GM18519 (cell line): ENCODE data around the gene ETV6.

ENCODE experiments used
- ATAC-seq: cut with Tn5 transposase; IDR thresholded peaks from one replicate; pipeline ENCODE4 v1.9.1; 2021; ENCODE audit warnings: mild to moderate bottlenecking, moderate library complexity; ENCODE audit not compliant: unreplicated experiment, low FRiP score

The ETV6 gene

DNA sequence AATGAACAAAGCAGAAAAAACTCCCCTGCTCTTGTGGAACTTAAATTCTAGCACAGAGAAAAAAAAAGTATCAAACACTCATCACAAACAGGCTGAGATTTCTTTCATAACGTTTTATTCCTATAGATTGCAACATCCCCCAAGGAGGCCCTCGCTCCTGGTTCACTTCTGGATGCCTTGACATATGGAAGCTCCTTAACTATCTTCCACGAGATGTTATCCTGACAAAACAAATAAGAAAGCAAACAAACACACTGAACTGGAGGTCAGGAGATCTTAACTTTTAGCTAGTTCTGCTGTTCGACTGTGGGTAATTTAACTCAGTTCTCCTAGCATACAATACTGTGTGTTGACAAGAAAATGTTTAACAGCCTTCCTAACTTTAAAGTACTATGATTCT, 104.8 kb downstream of the ETV6 start:
- no peak for ATAC-seq

DNA sequence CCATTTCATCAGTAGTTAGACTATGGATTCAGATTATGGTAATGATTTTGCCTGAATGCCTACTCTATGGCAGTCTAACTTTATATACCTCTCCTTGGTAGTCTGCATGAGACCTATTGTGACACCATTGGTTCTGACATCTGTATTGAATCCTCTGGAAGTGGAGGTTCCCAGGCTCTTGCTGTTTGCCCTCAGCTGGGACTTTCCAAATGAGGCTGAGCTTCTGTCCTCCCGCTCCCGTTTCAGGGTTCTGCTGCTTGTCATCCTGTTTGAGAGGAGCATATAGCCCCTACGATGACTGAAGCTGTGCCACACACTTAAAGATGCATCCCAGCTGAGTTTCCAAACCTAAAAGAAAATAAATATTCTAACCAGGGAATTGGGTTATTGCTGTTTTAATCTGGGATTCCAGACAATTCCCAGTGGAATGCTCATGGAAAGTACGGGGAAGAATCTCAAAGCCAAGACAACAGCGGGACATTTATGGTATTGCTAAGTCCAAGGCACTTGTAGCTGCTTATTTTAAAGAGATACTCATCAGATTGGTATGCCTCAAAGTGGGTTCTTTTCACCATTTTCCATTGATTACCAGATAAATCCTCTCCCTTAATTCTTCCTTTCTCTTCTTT, 105.9 kb downstream of the ETV6 start:
- ATAC-seq, result no peak

DNA sequence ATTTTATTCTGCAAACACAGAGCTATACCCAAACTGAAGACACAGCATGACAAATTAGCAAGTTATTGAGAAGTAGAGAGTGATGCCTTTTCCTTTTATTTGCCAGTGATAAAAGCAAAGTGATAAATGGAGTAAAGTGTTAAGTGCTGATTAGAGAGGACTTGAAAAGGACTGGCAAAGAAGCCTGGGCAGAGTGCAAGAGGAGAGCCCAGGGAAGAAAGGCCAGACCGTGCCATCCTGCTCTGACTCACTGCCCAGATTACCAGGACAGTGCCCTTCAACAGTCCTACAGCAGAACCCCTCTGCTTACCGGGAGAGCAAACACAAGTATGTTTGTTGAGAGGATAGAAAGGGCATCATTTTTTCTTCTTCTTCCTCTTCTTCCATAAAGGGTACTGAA, 106.5 kb downstream of the ETV6 start:
- ATAC-seq, result no peak

DNA sequence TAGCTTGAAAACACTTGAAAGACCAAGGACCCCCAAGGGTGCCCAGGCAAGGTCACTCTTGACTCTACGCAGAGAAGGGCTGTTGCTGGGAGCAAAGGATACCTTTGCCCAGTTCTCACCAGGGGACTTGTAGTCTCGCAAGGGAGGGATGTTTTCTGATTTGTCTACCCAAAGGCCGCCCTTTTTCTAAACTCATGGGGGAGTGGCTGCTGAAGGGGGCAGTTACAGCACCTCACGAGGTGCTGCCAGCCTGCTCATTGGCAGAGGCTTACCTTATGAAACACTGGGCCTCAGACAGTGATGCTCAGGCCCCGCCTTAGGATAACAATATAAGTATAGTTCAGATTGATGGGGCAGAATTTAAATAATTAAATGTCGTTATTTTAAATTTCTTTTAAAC, 107.0 kb downstream of the ETV6 start:
- ATAC-seq, result no peak

DNA sequence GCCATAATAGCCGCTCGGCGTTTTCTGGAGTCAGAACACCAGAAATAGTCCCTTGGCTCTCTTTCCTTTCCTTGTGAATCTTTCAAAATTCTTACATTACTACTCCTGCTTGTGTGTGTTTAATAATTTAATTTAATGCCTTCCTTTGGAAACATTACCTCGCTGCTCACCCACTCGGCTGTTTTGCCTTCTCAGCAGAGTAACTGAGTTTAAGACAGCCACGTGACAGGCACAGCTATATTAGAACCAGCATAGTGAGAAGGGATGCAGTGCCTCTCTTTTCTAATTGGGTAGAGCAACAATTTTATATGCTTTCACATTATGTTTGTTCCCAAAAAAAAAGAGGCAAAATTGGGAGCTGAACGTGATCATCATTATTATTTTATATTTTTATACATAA, 107.6 kb downstream of the ETV6 start:
- ATAC-seq, result no peak

DNA sequence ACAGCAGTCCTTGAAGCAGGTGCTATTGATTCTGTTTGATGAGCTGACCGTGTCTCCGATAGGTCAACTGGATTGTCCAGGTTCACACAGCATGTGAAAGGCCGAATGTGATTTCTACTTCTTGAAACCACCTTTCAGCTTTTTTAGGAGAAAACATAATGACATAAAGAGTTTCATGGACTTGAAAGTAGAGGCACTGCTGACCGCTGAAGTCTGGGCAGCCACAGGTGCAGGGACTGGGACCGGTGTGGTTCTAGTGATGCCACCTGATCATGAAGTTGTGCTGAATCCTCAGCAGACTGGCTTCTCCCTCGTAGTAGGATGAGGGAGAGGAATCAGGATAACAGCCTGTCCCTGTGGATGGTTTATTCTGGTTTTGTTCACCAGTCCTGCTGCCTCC, 108.1 kb downstream of the ETV6 start:
- no peak for ATAC-seq

DNA sequence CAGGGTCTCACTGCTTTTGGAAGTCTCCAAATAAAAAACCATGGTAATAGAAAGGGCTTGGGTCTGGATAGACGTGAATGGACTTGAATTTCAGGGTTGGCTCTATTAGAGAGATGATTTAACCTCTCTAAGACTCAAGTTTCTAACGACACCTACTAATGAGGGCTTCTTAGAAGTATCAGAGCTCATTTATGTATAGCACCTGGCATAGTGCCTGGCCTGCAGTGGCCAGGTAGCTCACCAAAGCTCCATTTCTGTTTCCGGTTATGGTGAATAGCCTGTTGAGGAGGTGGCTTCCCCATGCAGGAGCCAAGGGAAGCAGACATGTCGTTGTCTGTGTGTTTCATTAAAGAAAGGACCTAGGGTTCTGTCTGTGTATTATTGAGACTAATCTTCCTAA, 108.6 kb downstream of the ETV6 start:
- no peak for ATAC-seq

DNA sequence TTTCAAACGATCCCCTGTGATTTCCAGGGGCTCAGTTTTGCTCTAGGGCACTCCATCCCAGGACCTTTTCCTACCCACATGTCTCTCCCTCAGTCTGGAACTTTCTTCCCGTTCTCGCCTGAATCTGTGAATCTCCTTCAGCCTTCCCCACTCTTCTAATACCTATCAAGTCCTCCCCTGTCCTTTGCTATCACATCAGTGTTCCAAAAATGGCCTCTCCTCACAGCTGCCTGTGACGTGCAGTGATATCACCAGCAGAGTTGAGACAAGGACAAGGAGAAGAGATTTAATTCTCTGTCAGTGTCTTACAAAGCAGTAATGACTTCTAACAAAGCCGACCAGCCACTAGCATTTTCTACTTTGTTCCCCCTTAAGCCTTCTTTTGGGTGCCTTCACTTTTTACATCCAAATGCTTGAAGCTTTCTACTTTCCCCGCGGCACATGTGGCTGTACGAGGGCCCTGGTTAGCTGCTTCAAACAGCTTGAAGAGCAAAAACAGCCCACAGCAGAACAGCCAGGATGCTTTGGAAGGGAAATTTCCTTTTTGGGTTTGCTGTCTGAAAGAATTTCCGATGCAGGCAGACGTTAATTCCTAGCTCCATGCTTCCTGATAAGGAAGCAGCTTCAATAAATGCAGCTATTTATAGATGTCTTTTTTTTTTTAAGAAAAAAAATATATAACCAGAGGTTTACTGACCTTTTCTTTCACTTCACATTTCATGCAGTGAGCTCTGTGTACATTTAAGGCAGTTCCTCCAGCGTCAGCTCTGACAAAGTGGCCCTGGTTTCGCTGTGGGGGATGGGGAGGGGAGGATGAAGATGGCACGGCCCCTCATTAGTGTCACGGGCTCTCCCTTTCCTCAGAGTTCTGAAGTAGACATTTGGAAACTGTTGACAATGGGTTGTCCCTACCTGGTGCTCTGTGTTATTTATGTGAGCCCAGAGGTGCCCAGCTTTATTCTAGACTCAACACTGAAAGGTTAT, 109.3 kb downstream of the ETV6 start:
- ATAC-seq, result peak; percentile 30

DNA sequence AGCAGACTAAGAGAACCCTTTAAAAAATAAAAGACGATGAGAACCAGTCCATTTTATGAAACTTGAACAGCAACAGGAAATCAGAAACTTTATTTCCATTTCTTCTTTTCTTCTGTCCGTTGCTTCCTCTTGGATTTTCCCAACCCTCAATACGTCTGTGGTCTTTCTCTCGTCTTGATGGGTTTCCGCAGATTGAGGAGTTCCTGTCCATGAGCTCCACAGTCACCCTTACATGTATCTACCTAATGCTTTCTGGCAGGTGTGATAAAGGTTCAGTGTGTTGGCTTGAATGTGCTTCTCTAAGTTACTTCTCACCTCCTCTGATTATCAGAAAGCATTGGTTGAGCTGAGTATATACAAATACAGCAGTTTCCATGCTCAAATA, 110.0 kb downstream of the ETV6 start:
- no peak for ATAC-seq

DNA sequence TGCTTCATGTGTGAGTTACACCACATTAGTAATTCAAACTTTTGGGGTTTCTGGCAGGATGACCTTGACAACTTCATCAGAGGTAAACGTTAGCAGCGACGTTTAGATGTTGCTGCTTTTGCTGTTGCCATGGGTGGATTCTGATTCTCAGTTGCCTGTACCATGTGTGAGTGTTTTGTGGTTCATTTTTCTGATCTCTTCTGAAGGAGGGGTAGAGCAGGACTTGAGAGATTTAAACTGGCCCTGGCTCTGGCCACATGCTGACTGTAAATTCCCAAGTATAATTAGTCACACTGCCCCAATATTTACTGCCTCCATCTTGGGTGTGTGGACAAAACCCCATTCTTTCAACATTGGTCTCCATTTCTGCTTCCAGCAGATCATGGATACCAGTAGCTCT, 110.4 kb downstream of the ETV6 start:
- ATAC-seq, result no peak

DNA sequence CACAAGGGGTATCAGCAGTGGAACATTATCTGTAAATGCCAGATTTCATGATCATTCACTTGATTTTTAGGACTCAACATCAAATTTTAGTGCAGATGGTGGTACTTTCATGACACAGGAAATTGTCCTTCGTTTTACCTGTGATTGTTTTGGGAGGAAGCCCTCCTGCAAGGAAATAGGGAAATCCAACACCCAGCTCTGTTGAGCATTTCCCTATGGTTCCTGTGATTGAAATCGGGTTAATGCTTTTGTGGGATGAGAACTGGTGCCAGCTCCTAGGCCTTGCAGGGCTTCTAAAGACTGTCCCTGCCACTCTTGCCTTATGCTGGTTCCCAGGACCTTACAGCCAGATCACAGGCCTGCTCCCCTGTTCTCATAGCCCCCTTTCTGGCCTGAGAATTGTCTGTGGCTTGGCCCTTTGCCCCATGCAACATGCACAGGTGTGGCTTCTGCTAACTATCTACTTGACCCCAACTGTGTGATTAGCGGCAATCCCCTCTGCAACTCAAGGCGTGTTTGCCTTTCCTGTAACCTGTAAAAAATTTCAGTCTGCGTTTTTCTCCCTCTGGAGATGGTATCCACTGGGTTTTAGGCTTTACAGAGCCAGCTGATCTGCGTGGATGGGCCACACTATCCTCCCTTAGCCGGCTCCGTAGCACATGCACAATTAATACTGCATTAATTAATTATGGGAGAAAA, 112.5 kb downstream of the ETV6 start:
- peak; percentile 31 for ATAC-seq

DNA sequence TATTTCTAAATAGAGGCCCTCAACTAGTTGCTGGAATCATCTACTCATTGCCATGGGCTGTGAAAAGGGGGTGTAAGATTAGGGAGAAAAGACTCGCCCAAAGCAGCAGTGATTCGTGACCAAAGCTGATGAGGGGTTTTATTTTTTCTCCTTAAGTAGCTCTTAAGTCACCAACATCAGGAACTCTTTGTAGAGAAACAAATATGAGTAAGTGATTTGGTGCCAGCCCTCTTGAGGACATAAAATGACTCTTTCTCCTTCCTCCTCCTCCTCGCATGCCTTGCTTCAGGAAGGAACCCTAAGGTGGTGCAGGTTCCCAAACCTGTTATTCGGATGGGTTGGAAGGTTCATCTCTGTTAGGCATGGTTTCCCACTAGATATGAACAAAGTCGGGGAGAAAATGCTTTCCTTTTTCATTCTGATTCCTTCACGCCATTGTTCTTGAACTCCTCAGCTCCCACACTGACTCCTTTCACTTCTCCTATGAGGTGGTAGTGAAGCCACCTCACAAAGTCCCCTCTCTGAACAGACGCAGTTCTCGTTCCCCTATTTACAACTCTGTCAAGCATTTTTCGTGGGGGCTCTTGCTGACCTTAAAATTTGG, 113.4 kb downstream of the ETV6 start:
- peak; percentile 28 for ATAC-seq

DNA sequence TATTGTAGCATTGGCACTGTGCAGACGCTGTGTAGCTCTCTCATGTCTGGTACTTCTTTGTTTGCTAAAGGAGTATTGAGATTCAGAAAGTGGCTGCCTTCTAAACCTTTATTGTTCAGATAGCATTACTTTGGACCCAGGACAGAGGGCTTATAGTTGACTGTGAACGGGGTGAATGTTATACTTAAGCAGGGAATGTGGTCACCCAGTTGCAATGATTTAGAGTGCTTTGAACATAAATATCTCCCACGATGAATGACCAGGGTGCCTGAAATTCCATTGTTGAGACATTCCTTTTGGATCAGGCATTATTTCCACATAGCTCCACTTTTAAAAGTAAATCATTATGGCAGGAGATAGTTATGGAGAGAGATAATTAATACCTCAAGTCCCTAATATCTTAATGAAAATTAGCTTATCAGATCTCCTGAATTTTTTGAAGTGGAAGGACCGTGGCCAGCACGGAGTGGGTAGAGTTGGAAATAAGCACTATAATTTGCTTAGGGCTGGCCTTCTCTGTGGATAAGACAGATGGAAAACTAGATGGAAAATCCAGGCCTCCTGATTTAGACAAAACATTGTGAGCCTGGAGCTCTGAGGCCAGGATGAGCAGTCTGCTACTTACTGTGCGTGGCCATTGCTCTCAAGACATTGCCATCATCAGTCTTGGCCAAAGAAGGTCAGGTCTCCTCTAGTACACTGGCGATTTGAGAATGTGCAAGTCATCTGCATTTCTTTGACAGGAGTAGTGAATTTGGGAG, 114.5 kb downstream of the ETV6 start:
- no peak for ATAC-seq

DNA sequence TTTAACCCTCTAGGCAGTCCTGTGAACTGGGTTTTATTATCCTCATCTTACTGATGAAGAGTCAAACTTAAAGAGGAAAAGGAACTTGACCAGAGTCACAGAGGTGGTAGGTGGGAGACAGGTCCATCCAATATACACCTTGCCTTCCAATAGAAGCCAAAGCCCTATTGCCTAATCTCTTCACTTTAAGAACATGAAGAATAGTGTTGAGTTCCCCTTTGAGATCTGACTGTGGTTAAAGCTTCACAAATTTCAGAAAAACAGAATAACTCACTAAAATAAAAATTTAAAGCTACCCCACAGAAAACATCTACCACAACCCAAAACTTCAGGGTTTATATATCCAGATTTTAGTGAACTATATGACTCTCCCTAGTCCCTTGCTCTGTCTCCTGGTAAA, 115.4 kb downstream of the ETV6 start:
- ATAC-seq, result no peak

DNA sequence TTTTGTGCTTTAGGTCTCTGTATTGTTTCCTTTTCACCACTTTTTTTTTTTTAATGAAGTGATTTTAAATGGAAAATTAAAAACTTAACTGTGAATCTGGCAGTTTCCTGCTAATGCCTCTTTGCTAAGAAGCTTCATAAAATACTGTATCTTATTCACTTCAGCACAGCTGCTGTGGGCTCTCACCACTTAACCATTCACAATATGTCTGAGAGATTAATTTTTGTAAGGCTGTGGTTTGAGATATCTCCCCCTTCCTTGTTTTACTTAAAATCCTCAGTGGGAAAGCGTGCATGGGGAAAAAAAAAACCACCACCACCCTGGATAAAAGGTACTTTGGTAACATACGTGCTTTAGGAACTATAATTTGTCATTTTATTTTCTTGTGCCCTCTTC, 115.9 kb downstream of the ETV6 start:
- no peak for ATAC-seq

DNA sequence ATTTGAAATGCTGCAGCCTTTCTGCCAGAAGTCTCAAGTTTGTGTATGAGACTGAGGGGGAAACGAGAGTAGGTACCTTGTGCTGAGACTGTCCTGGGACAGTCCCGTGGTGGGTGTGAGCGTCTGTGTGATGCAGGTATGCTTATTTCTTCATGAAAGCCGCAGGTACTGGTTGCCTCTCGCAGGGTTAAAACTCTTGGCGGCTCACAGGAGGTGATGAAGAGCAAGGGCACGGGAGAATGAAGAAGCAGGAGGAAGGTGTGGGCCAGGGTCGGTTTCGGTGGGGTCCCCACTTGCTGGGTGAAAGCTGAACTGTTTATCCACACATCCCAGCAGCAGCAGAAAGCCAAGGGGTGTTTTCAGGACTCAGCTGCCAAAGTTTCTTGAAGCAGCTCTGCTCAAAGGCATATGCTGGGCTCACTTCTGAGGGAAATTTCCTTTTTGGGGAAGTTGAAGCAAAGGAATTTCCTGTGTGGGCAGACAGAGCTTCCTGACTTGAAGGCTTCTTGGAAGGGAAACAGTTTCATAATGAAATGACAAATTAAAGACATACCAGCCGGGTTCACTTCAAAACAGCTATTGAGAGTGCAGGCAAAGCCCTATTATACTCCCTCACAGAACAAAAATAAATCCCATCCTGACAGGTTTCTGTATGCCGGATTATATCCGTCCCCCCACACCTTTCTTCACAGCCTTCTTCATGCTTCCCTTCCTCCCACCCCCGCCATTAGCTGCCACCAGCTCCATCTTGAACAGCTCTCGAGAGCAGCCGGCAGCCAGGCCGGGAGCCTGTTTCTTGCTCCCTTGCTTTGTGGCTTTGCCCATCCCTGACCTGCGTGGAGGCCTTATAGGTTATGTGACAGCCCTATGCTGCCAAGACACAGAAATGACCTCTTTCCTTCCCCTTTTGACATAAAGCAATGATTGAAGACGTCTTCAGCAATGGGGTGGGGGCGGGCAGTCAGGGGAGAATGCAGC, 116.6 kb downstream of the ETV6 start:
- peak; percentile 61 for ATAC-seq

DNA sequence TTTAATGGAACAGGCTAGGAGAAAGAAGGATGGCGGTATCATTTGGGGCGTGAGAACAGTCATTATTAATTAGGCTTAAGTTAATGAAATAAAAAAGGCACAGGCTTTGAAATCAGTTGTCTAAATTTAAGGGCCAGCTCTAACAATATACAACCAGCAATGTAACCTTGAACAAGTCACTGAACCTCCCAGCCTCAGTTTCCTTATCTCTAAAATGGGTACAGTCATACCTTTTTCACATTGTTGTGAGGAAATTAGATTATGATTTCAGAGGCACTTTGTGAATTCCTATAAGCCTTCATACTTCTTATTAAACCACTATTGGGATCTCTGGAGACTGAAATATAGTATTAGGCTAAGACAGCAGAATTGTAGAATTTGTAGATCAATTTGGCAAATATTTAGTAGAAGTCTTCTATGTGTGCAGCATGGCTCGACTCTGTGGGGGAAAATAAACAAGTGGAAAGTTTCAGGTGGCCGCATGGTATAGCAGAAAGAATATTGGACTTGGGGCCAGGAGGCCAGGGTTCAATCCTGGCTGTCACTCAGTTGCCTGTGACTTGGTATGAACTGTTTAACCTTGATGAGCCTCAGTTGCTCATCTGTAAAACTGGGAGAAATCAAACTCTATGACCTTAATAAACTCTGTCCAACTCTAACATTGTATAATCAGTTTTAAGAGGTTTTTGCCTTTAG, 117.7 kb downstream of the ETV6 start:
- ATAC-seq, result no peak

DNA sequence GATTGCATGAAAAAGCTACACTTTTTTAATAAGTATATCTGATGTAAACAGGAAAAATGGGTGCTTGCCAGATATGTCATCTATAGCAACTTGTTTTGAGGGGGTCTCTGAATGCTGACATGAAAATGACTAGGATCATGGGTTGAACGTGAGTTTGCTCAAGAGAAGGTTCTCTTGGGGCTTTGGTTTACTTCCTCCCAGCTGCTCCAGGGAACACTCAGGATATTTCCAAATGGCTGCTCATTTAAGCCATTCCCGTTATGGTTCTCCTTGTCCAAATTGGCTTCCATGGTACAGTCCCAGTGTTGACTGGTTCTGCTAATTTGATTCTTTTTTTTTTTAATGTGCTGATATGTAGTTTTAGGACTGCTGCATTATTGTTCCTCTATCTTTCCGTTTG, 118.3 kb downstream of the ETV6 start:
- ATAC-seq, result no peak
